ENCODE data around the gene PCGF5. TPM values are rescaled to one million over a fixed set of nuclear protein-coding genes. Genes with fewer than 3 reads are reported as not detected.

Gene PCGF5
- total RNA-seq, 4 donors from 2014 or later: 29.8 to 60.3 (median 31.4) TPM

DNA sequence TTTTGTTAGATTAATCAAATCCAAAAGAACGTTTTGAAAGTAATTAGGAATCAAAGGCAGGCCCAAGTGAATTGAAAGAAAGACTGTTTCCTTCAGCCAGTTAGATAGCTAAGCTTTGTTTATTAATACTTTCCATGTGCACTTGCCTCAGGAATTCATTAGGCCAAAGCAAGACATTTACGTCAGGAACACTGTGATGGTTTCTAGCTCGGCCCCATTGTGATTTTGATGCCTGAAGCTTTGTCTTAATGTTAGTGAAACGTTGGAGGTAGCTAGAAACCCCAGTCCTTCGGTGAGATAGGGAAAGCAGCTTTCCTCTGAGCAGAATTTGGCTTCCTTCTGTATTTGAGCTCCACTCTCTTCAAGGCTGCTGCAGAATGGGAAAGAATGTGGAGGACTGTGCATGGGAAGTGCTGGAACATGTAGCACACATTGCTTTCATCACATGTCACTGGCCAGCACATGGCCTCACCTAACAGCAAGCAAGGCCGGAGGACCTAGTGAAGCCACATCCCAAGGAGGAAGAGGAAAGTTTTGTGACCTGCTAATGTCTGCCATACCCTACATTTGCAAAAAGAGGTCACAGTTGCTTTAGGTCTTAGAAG, 64.1 kb downstream of the PCGF5 start:
- Histone ChIP-seq H3K4me1 (peaks cover 3% of the 10 kb centered on the region), H3K4me3 (no peak overlapping the region), H3K9me3 (no peaks in the 10 kb centered on the region), H3K27me3 (no peaks in the 10 kb centered on the region), H3K36me3 (peaks cover 6% of the 10 kb centered on the region), H3K27ac (no peak overlapping the region)
- no peak for DNase-seq (ENCODE audit: low spot score in 2 of 2)
- 62% methylated on average over 6 of the region's 6 CpGs for WGBS
- TF ChIP-seq POLR2AphosphoS5 (IDR thresholded peaks at IDR 0.05): no peak

- Histone ChIP-seq H3K27ac (no peak overlapping the region), H3K4me3 (no peak overlapping the region), H3K36me3 (peaks cover 6% of the 10 kb centered on the region), H3K27me3 (no peaks in the 10 kb centered on the region), H3K4me1 (peaks cover 3% of the 10 kb centered on the region), H3K9me3 (no peaks in the 10 kb centered on the region)
- no peak for DNase-seq (ENCODE audit: low spot score in 2 of 2)
- 79% methylated on average over 2 of the region's 2 CpGs for WGBS
- TF ChIP-seq EP300 (IDR thresholded peaks at IDR 0.05) (no peak), POLR2AphosphoS5 (IDR thresholded peaks at IDR 0.05) (no peak), POLR2A (IDR thresholded peaks at IDR 0.05) (no peak)
- TF ChIP-seq, protein P1, sequence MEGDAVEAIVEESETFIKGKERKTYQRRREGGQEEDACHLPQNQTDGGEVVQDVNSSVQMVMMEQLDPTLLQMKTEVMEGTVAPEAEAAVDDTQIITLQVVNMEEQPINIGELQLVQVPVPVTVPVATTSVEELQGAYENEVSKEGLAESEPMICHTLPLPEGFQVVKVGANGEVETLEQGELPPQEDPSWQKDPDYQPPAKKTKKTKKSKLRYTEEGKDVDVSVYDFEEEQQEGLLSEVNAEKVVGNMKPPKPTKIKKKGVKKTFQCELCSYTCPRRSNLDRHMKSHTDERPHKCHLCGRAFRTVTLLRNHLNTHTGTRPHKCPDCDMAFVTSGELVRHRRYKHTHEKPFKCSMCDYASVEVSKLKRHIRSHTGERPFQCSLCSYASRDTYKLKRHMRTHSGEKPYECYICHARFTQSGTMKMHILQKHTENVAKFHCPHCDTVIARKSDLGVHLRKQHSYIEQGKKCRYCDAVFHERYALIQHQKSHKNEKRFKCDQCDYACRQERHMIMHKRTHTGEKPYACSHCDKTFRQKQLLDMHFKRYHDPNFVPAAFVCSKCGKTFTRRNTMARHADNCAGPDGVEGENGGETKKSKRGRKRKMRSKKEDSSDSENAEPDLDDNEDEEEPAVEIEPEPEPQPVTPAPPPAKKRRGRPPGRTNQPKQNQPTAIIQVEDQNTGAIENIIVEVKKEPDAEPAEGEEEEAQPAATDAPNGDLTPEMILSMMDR (IDR thresholded peaks at IDR 0.05): no peak
These were observed 66.1 kb downstream of the PCGF5 start for GRCh38 chr10:91286572-91286971.

DNA sequence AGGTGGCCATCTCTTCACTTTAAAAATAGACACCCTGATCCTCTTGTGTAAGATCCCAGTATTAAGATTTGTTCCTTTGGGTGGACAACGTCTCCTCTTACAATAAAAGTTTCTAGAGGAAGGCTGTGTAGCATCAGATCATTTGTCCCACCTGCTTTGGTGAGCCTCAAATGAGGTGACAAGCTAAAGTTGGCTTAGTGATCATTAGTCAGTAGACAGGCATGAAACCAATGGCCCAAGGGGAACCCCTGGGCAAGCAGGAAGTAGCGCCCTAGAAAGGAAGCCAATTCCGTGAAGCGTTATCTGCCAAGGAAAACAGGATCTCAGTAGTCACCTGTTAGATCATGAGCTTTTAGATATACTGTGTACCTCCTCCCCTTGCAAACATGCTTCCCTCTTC, 66.8 kb downstream of the PCGF5 start:
- Histone ChIP-seq H3K36me3 (peaks cover 2% of the 10 kb centered on the region), H3K27me3 (no peaks in the 10 kb centered on the region), H3K9me3 (no peaks in the 10 kb centered on the region), H3K27ac (no peak overlapping the region), H3K4me3 (no peak overlapping the region), H3K4me1 (peaks cover 3% of the 10 kb centered on the region)
- TF ChIP-seq EP300 (IDR thresholded peaks at IDR 0.05) (no peak), POLR2A (IDR thresholded peaks at IDR 0.05) (no peak), POLR2AphosphoS5 (IDR thresholded peaks at IDR 0.05) (no peak)
- TF ChIP-seq, protein P1 (IDR thresholded peaks at IDR 0.05): no peak
- DNase-seq (ENCODE audit: low spot score in 2 of 2): no peak
- 45% methylated on average over 4 of the region's 4 CpGs for WGBS

- Histone ChIP-seq H3K36me3 (no peaks in the 10 kb centered on the region), H3K4me3 (no peak overlapping the region), H3K27me3 (no peaks in the 10 kb centered on the region), H3K27ac (no peak overlapping the region), H3K9me3 (no peaks in the 10 kb centered on the region), H3K4me1 (peaks cover 3% of the 10 kb centered on the region)
- no peak for DNase-seq (ENCODE audit: low spot score in 2 of 2)
- TF ChIP-seq EP300 (IDR thresholded peaks at IDR 0.05) (no peak), POLR2A (IDR thresholded peaks at IDR 0.05) (no peak), POLR2AphosphoS5 (IDR thresholded peaks at IDR 0.05) (no peak)
- TF ChIP-seq, protein P1 (IDR thresholded peaks at IDR 0.05): no peak
- 87% methylated on average over 4 of the region's 4 CpGs for WGBS
These were observed 67.4 kb downstream of the PCGF5 start for GRCh38 chr10:91287912-91288311.

GRCh38 chr10:91289305-91289704, 68.8 kb downstream of the PCGF5 start:
- 80% methylated on average over 1 of the region's 1 CpG for WGBS
- H3K36me3 ChIP-seq: no peaks in the 10 kb centered on the region
- H3K4me1 ChIP-seq: peaks cover 3% of the 10 kb centered on the region
- H3K4me3 ChIP-seq: no peak overlapping the region
- no peak for DNase-seq (ENCODE audit: low spot score in 2 of 2)
- H3K27me3 ChIP-seq: no peaks in the 10 kb centered on the region
- no peak overlapping the region for H3K27ac ChIP-seq
- TF ChIP-seq, protein P1 (IDR thresholded peaks at IDR 0.05): no peak
- TF ChIP-seq POLR2A (IDR thresholded peaks at IDR 0.05): no peak
- no peak for TF ChIP-seq EP300 (IDR thresholded peaks at IDR 0.05)
- no peak for TF ChIP-seq POLR2AphosphoS5 (IDR thresholded peaks at IDR 0.05)
- no peaks in the 10 kb centered on the region for H3K9me3 ChIP-seq

- Histone ChIP-seq H3K4me3 (no peak overlapping the region), H3K27ac (no peak overlapping the region), H3K27me3 (no peaks in the 10 kb centered on the region), H3K36me3 (no peaks in the 10 kb centered on the region), H3K9me3 (no peaks in the 10 kb centered on the region), H3K4me1 (peaks cover 3% of the 10 kb centered on the region)
- DNase-seq (ENCODE audit: low spot score in 2 of 2): no peak
- TF ChIP-seq, protein P1 (IDR thresholded peaks at IDR 0.05): no peak
- TF ChIP-seq EP300 (IDR thresholded peaks at IDR 0.05) (no peak), POLR2A (IDR thresholded peaks at IDR 0.05) (no peak), POLR2AphosphoS5 (IDR thresholded peaks at IDR 0.05) (no peak)
- 86% methylated on average over 5 of the region's 5 CpGs for WGBS
These were observed 70.1 kb downstream of the PCGF5 start for GRCh38 chr10:91290607-91291006.
